Fibroblast of peridontal ligament (primary cell): ENCODE results near the gene OR10W1.
A peak's percentile ranks its signal among the peaks of the same experiment; 100 is the strongest.

ENCODE experiments used
- DNase-seq: peaks from one replicate; pipeline ENCODE4 v3.0.0-alpha.2; 2010; ENCODE audit errors: extremely low read depth

The OR10W1 gene

GRCh38 chr11:58268142-58268541 lies at the start of gene OR10W1:
OR10W1 (minus strand) TSS chr11:58268260; CDS start chr11:58267858, 402 bp downstream.
- no peak for DNase-seq

- no peak for DNase-seq
Observed at GRCh38 chr11:58316142-58316541, 48.1 kb upstream of the OR10W1 start.

GRCh38 chr11:58301576-58301975 lies 33.5 kb upstream of the OR10W1 start:
- DNase-seq = no peak

GRCh38 chr11:58292017-58292416 lies 24.0 kb upstream of the OR10W1 start:
- DNase-seq = no peak

GRCh38 chr11:58289266-58289665 lies 21.2 kb upstream of the OR10W1 start:
- no peak for DNase-seq

GRCh38 chr11:58286249-58286648 lies 18.2 kb upstream of the OR10W1 start:
- peak; percentile 5 for DNase-seq

- DNase-seq = no peak
Observed at GRCh38 chr11:58285483-58286040, 17.5 kb upstream of the OR10W1 start.

- no peak for DNase-seq
Observed at GRCh38 chr11:58276151-58276550, 8.1 kb upstream of the OR10W1 start.

- no peak for DNase-seq
Observed at GRCh38 chr11:58275002-58275401, 6.9 kb upstream of the OR10W1 start.

- DNase-seq = no peak
Observed at GRCh38 chr11:58259983-58260382, 8.1 kb downstream of the OR10W1 start.

- DNase-seq = no peak
Observed at GRCh38 chr11:58254936-58255335, 13.1 kb downstream of the OR10W1 start.

- no peak for DNase-seq
Observed at GRCh38 chr11:58243954-58244353, 24.1 kb downstream of the OR10W1 start.

- DNase-seq = no peak
Observed at GRCh38 chr11:58227956-58228615, 40.0 kb downstream of the OR10W1 start.

- no peak for DNase-seq
Observed at GRCh38 chr11:58222721-58223120, 45.3 kb downstream of the OR10W1 start.
